CD14-positive monocyte (primary cell): Measurements from ENCODE around the gene RIBC2. TPM values are rescaled to one million over a fixed set of nuclear protein-coding genes. Genes with fewer than 3 reads are reported as not detected.
"Not testable (repeated sequence)": the region's sequence is repeated elsewhere in the genome, so short reads cannot be mapped to it uniquely, and the experiment has no call there.

Experiments used
- DNase-seq, 3 donors: peaks; one replicate each; pipeline ENCODE4 v3.0.0-alpha.2; 2011 to 2022
- H2AFZ ChIP-seq: 2 replicates; pipeline ENCODE4 v1.6.0; 2012; ENCODE audit warnings: mild to moderate bottlenecking, low read depth, low read length, inconsistent platforms; ENCODE audit not compliant: insufficient read depth, poor library complexity, severe bottlenecking
- H3K27ac ChIP-seq, 2 donors: 1 replicate in 1 of 2; 2 replicates in 1 of 2; pipeline ENCODE4 v1.5.1; 2012 to 2013; ENCODE audit warnings: low read length in 2 of 2, control low read depth in 1 of 2, inconsistent platforms in 1 of 2, low read depth in 1 of 2, mild to moderate bottlenecking in 1 of 2
- H3K27me3 ChIP-seq, 2 donors: one replicate each; pipeline versions ENCODE4 v1.6.0 to v1.6.1; 2011 to 2013; ENCODE audit warnings: low read length in 2 of 2; ENCODE audit not compliant: control insufficient read depth in 2 of 2, insufficient read depth in 2 of 2
- H3K36me3 ChIP-seq, 2 donors: replicated peaks in 1 of 2; 1 replicate in 1 of 2; 2 replicates in 1 of 2; pipeline versions ENCODE4 v1.5.1 to v1.6.1; 2012 to 2013; ENCODE audit warnings: low read length in 2 of 2, control low read depth in 1 of 2, inconsistent platforms in 1 of 2, mild to moderate bottlenecking in 1 of 2; ENCODE audit not compliant: insufficient read depth in 2 of 2, control insufficient read depth in 1 of 2
- H3K4me1 ChIP-seq, 2 donors: 1 replicate in 1 of 2; 2 replicates in 1 of 2; pipeline versions ENCODE4 v1.5.1 to v1.6.1; 2012 to 2013; ENCODE audit warnings: low read length in 2 of 2, control low read depth in 1 of 2, inconsistent platforms in 1 of 2, mild to moderate bottlenecking in 1 of 2, moderate library complexity in 1 of 2; ENCODE audit not compliant: insufficient read depth in 2 of 2, control insufficient read depth in 1 of 2
- H3K4me2 ChIP-seq: replicated peaks from 2 replicates; pipeline ENCODE3; 2012; ENCODE audit warnings: low read length, moderate library complexity, mild to moderate bottlenecking; ENCODE audit not compliant: poor library complexity, severe bottlenecking; ENCODE audit errors: extremely low read depth
- H3K4me3 ChIP-seq, 3 experiments: fragments of 200-600 bp in 1 of 3; sonication (generic) in 1 of 3; replicated peaks in 1 of 3; 1 replicate in 2 of 3; 2 replicates in 1 of 3; pipeline ENCODE4 v1.5.1; 2011 to 2013; ENCODE audit warnings: low read length in 3 of 3, mild to moderate bottlenecking in 3 of 3, control low read depth in 2 of 3, low read depth in 2 of 3, inconsistent platforms in 1 of 3, moderate library complexity in 1 of 3
- H3K79me2 ChIP-seq: 2 replicates; pipeline ENCODE4 v1.6.0; 2012; ENCODE audit warnings: mild to moderate bottlenecking, control low read depth, inconsistent platforms, low read length, moderate library complexity; ENCODE audit not compliant: insufficient read depth
- H3K9ac ChIP-seq: 2 replicates; pipeline ENCODE4 v1.6.0; 2017; ENCODE audit warnings: low read length, mild to moderate bottlenecking; ENCODE audit not compliant: insufficient read depth, poor library complexity, severe bottlenecking
- H3K9me3 ChIP-seq, 2 donors: replicated peaks in 1 of 2; 1 replicate in 1 of 2; 2 replicates in 1 of 2; pipeline versions ENCODE4 v1.5.1 to v1.6.1; 2012 to 2013; ENCODE audit warnings: low read length in 2 of 2, control low read depth in 1 of 2; ENCODE audit not compliant: control insufficient read depth in 1 of 2, insufficient read depth in 1 of 2
- H4K20me1 ChIP-seq: 2 replicates; pipeline ENCODE4 v1.6.0; 2012; ENCODE audit warnings: mild to moderate bottlenecking, low read length, control low read depth, moderate library complexity; ENCODE audit not compliant: insufficient read depth
- H3K27ac Mint-ChIP-seq, 7 donors: one replicate each; pipeline ENCODE4 v1.8.0; 2020; ENCODE audit warnings: mild to moderate bottlenecking in 7 of 7, mixed read lengths in 7 of 7, moderate library complexity in 6 of 7, inconsistent platforms in 2 of 7
- H3K27me3 Mint-ChIP-seq, 3 donors: one replicate each; pipeline ENCODE4 v1.8.0; 2021 to 2022; ENCODE audit warnings: low read depth in 3 of 3, mild to moderate bottlenecking in 3 of 3, mixed read lengths in 3 of 3, moderate library complexity in 3 of 3, inconsistent platforms in 1 of 3
- H3K36me3 Mint-ChIP-seq, 2 donors: one replicate each; pipeline ENCODE4 v1.8.0; 2020; ENCODE audit warnings: mixed read lengths in 2 of 2, inconsistent platforms in 1 of 2, mild to moderate bottlenecking in 1 of 2
- H3K4me1 Mint-ChIP-seq: one replicate; pipeline ENCODE4 v1.8.0; 2020; ENCODE audit warnings: mild to moderate bottlenecking, mixed read lengths
- H3K4me3 Mint-ChIP-seq, 2 donors: one replicate each; pipeline ENCODE4 v1.8.0; 2020; ENCODE audit warnings: mild to moderate bottlenecking in 2 of 2, mixed read lengths in 2 of 2, moderate library complexity in 1 of 2
- H3K9me3 Mint-ChIP-seq, 7 donors: one replicate each; pipeline ENCODE4 v1.8.0; 2020 to 2022; ENCODE audit warnings: mixed read lengths in 7 of 7, mild to moderate bottlenecking in 6 of 7, moderate library complexity in 6 of 7, inconsistent platforms in 2 of 7
- WGBS: methylation state at CpG from one replicate; pipeline ENCODE4 v1.1.5; 2013; ENCODE audit warnings: missing lambda C conversion rate; ENCODE audit not compliant: insufficient coverage; 5-methylcytosine and 5-hydroxymethylcytosine counted together
- intact Hi-C, 2 donors: fragments of 100-400 bp; cut with micrococcal nuclease; formaldehyde crosslinking; loops; one replicate each; pipeline versions ENCODE4 v1.15.0 to v1.15.1; 2023
- polyA plus RNA-seq, 3 donors: library from polyadenylated mRNA; depleted of rRNA in 1 of 3; unstranded in 2 of 3; stranded (reverse) in 1 of 3; fragments of 300-500 nt in 2 of 3; fragments of >200 nt in 1 of 3; fragmentation: Illumina TruSeq in 2 of 3; gene quantifications; 1 replicate in 2 of 3; 2 replicates in 1 of 3; pipeline ENCODE4 v1.2.3, GENCODE V29; 2012 to 2021
- TF ChIP-seq, protein P1 (sequence below): fragments of 200-600 bp; IDR thresholded peaks from one replicate; pipeline ENCODE4 v1.8.0; 2022; ENCODE audit warnings: antibody characterized with exemption, mild to moderate bottlenecking

Gene RIBC2
- polyA plus RNA-seq, 3 donors: not detected

- Histone ChIP-seq H3K9ac (peak overlapping the region; percentile 28), H4K20me1 (no peaks in the 10 kb centered on the region), H3K27me3 (no peaks in the 10 kb centered on the region), H3K36me3 (no peaks in the 10 kb centered on the region), H3K27ac (peak overlapping the region; percentile 55 to 83), H3K4me1 (peaks cover 32% of the 10 kb centered on the region in 2 donors), H3K79me2 (no peaks in the 10 kb centered on the region), H3K9me3 (no peaks in the 10 kb centered on the region), H3K4me2 (peak overlapping the region; percentile 59), H2AFZ (peak overlapping the region; percentile 62), H3K4me3 (peak overlapping the region in 1 of 3 experiments; percentile 58)
- H3K4me1 Mint-ChIP-seq: peaks cover 42% of the 10 kb centered on the region
- intact Hi-C loops: loop anchor here (2.0 kb wide), 1 partner anchor 166 kb away; no protein-coding TSS in a partner anchor
- H3K27ac Mint-ChIP-seq: peak overlapping the region; percentile 68 to 92 (median 86)
- TF ChIP-seq, protein P1, sequence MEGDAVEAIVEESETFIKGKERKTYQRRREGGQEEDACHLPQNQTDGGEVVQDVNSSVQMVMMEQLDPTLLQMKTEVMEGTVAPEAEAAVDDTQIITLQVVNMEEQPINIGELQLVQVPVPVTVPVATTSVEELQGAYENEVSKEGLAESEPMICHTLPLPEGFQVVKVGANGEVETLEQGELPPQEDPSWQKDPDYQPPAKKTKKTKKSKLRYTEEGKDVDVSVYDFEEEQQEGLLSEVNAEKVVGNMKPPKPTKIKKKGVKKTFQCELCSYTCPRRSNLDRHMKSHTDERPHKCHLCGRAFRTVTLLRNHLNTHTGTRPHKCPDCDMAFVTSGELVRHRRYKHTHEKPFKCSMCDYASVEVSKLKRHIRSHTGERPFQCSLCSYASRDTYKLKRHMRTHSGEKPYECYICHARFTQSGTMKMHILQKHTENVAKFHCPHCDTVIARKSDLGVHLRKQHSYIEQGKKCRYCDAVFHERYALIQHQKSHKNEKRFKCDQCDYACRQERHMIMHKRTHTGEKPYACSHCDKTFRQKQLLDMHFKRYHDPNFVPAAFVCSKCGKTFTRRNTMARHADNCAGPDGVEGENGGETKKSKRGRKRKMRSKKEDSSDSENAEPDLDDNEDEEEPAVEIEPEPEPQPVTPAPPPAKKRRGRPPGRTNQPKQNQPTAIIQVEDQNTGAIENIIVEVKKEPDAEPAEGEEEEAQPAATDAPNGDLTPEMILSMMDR: no peak
- WGBS: 43% methylated on average over 1 of the region's 6 CpGs
- peaks cover 4 to 12% (median 5%) of the 10 kb centered on the region in 3 donors for H3K27me3 Mint-ChIP-seq
- H3K9me3 Mint-ChIP-seq: peaks cover 0 to 2% (median 0%) of the 10 kb centered on the region in 7 donors
- DNase-seq: peak; percentile 37 to 82 (median 60)
- peak overlapping the region in 1 of 2 donors; percentile 75 for H3K4me3 Mint-ChIP-seq
- H3K36me3 Mint-ChIP-seq: no peaks in the 10 kb centered on the region
These were observed 21.5 kb downstream of the RIBC2 start for GRCh38 chr22:45434981-45435380.

GRCh38 chr22:45435544-45436139 is 22.1 kb downstream of the RIBC2 start:
- Histone ChIP-seq H3K4me3 (peak overlapping the region in 1 of 3 experiments; percentile 58), H3K27me3 (no peaks in the 10 kb centered on the region), H3K4me1 (peaks cover 28% of the 10 kb centered on the region in 2 donors), H3K9ac (peak overlapping the region; percentile 28), H3K36me3 (no peaks in the 10 kb centered on the region), H4K20me1 (no peaks in the 10 kb centered on the region), H3K79me2 (no peaks in the 10 kb centered on the region), H3K4me2 (peak overlapping the region; percentile 59), H2AFZ (peak overlapping the region; percentile 62), H3K9me3 (no peaks in the 10 kb centered on the region), H3K27ac (peak overlapping the region; percentile 55 to 83)
- Mint-ChIP-seq H3K36me3 (no peaks in the 10 kb centered on the region), H3K27ac (peak overlapping the region; percentile 68 to 92 (median 86)), H3K27me3 (peaks cover 7 to 17% (median 9%) of the 10 kb centered on the region in 3 donors), H3K4me3 (peak overlapping the region in 1 of 2 donors; percentile 75), H3K4me1 (peaks cover 41% of the 10 kb centered on the region), H3K9me3 (peaks cover 0 to 2% (median 0%) of the 10 kb centered on the region in 7 donors)
- DNase-seq: peak; percentile 86 to 91 (median 87)
- WGBS: 11% methylated on average over 15 of the region's 20 CpGs
- intact Hi-C loops: loop anchor here (2.0 kb wide), 1 partner anchor 167 kb away; no protein-coding TSS in a partner anchor
- TF ChIP-seq, protein P1: peak; percentile 97

GRCh38 chr22:45436871-45437517 is 23.5 kb downstream of the RIBC2 start:
- H3K4me1 ChIP-seq: peaks cover 27 to 28% of the 10 kb centered on the region in 2 donors
- H2AFZ ChIP-seq, H3K4me2 ChIP-seq, H3K27ac ChIP-seq, H3K27me3 ChIP-seq, H3K36me3 Mint-ChIP-seq, DNase-seq, H3K9ac ChIP-seq, H3K36me3 ChIP-seq, H4K20me1 ChIP-seq, intact Hi-C loops, H3K79me2 ChIP-seq, H3K4me3 ChIP-seq, H3K9me3 Mint-ChIP-seq, H3K9me3 ChIP-seq: not testable (repeated sequence)
- H3K4me3 Mint-ChIP-seq: peak overlapping the region in 1 of 2 donors; percentile 10
- peak overlapping the region in 1 of 7 donors; percentile 56 for H3K27ac Mint-ChIP-seq
- peaks cover 43% of the 10 kb centered on the region for H3K4me1 Mint-ChIP-seq
- H3K27me3 Mint-ChIP-seq: peaks cover 12 to 25% (median 21%) of the 10 kb centered on the region in 3 donors
- WGBS: 74% methylated on average over 5 of the region's 34 CpGs
